DND-41 (cell line): ENCODE results near the gene FRAT1.

ENCODE experiments used
- EZH2 ChIP-seq: IDR thresholded peaks from 3 replicates; pipeline ENCODE4 v1.6.1; 2012; ENCODE audit warnings: borderline replicate concordance, low read depth, mild to moderate bottlenecking, moderate library complexity, low read length, inconsistent platforms; ENCODE audit not compliant: severe bottlenecking
- TF ChIP-seq, protein P1 (sequence below): IDR thresholded peaks from 2 replicates; pipeline ENCODE4 v1.5.1; 2012; ENCODE audit warnings: borderline replicate concordance, low read length, moderate library complexity, mild to moderate bottlenecking; ENCODE audit not compliant: poor library complexity, severe bottlenecking; ENCODE audit errors: extremely low read depth

DNA sequence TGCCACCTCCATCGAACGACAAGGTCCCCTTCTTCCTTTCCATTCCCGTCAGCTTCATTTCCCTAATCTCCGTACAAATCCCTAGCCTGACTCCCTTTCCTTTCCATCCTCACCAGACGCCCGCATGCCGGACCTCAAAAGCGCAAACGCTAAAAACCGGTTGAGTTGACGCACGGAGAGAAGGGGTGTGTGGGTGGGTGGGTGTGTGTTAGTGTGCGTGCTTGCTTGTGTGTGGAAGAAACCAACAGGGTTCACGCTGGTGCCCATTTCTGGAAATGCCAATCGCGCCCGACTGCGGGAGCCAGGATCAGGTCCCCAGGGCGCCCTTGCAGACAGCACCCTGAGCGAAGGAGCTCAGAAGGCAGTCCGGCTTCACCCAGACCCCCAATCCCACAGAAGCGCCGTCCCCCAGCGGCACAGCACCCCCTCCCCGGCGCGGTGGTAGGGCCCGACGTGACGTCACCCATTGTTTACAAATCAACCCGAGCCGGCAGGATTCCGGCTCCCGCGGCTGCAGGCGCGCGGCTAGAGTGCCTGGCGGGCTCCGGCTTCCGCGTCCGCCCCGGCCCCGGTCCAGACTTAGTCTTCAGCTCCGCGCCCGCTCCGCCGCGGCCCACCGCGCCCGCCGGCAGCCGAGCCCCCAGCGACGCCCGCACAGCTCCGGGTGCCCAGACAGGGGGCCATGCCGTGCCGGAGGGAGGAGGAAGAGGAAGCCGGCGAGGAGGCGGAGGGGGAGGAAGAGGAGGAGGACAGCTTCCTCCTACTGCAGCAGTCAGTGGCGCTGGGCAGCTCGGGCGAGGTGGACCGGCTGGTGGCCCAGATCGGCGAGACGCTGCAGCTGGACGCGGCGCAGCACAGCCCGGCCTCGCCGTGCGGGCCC lies at the start of gene FRAT1:
- TF ChIP-seq, protein P1, sequence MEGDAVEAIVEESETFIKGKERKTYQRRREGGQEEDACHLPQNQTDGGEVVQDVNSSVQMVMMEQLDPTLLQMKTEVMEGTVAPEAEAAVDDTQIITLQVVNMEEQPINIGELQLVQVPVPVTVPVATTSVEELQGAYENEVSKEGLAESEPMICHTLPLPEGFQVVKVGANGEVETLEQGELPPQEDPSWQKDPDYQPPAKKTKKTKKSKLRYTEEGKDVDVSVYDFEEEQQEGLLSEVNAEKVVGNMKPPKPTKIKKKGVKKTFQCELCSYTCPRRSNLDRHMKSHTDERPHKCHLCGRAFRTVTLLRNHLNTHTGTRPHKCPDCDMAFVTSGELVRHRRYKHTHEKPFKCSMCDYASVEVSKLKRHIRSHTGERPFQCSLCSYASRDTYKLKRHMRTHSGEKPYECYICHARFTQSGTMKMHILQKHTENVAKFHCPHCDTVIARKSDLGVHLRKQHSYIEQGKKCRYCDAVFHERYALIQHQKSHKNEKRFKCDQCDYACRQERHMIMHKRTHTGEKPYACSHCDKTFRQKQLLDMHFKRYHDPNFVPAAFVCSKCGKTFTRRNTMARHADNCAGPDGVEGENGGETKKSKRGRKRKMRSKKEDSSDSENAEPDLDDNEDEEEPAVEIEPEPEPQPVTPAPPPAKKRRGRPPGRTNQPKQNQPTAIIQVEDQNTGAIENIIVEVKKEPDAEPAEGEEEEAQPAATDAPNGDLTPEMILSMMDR: no peak
- no peak for TF ChIP-seq EZH2
